Measurements from ENCODE around the gene PTOV1. TPM values are rescaled to one million over a fixed set of nuclear protein-coding genes. Genes with fewer than 3 reads are reported as not detected.

PTOV1 gene
- total and polyA plus RNA-seq, 2 experiments from 2014 or later, result 114 to 294 TPM

- no peaks in the 10 kb centered on the region for H3K27me3 ChIP-seq
- peak overlapping the region; percentile 85 for H3K4me2 ChIP-seq
- WGBS (ENCODE audit: low lambda C conversion rate, missing lambda C conversion rate), result 47% methylated on average over 70 of the region's 71 CpGs
Observed at GRCh38 chr19:49889687-49890348, 38.9 kb downstream of the PTOV1 start.

GRCh38 chr19:49890349-49891311 lies 39.7 kb downstream of the PTOV1 start:
- H3K27me3 ChIP-seq, result no peaks in the 10 kb centered on the region
- no peaks in the 10 kb centered on the region for H3K9me3 ChIP-seq (ENCODE audit: low read depth)
- peak; percentile 58 for DNase-seq (ENCODE audit: low spot score)
- H3K9me2 ChIP-seq (replicated peaks; ENCODE audit: insufficient read depth), result no peaks in the 10 kb centered on the region
- H3K4me1 ChIP-seq (ENCODE audit: insufficient read depth), result peaks cover 7% of the 10 kb centered on the region
- H3K79me2 ChIP-seq, result no peaks in the 10 kb centered on the region
- H3K4me2 ChIP-seq, result peak overlapping the region; percentile 85
- 25% methylated on average over 42 of the region's 69 CpGs for WGBS (ENCODE audit: low lambda C conversion rate, missing lambda C conversion rate)
- TF ChIP-seq EZH2phosphoT487 (IDR thresholded peaks at IDR 0.05; ENCODE audit: low read depth, severe bottlenecking, unreplicated experiment) (no peak), CTCF (IDR thresholded peaks at IDR 0.05; ENCODE audit: poor library complexity) (no peak), EZH2 (IDR thresholded peaks at IDR 0.05; ENCODE audit: borderline replicate concordance) (no peak)
- no peak overlapping the region for H3K27ac ChIP-seq
- no peak overlapping the region for H3K4me3 ChIP-seq
- H2AFZ ChIP-seq, result no peak overlapping the region
- no peaks in the 10 kb centered on the region for H3K36me3 ChIP-seq (replicated peaks; ENCODE audit: insufficient read depth, low read depth)
- H4K20me1 ChIP-seq (ENCODE audit: insufficient read depth, poor library complexity, severe bottlenecking), result no peaks in the 10 kb centered on the region

More at GRCh38 chr19:49889687-49890348, 38.9 kb downstream of the PTOV1 start:
- Histone ChIP-seq H3K4me1 (ENCODE audit: insufficient read depth) (peaks cover 7% of the 10 kb centered on the region), H4K20me1 (ENCODE audit: insufficient read depth, poor library complexity, severe bottlenecking) (no peaks in the 10 kb centered on the region), H3K9me3 (ENCODE audit: low read depth) (no peaks in the 10 kb centered on the region), H3K27ac (no peak overlapping the region), H3K9me2 (replicated peaks; ENCODE audit: insufficient read depth) (no peaks in the 10 kb centered on the region), H3K4me3 (no peak overlapping the region), H3K79me2 (no peaks in the 10 kb centered on the region), H3K36me3 (replicated peaks; ENCODE audit: insufficient read depth, low read depth) (no peaks in the 10 kb centered on the region), H2AFZ (no peak overlapping the region)
- DNase-seq (ENCODE audit: low spot score), result peak; percentile 78
- TF ChIP-seq EZH2phosphoT487 (IDR thresholded peaks at IDR 0.05; ENCODE audit: low read depth, severe bottlenecking, unreplicated experiment), result no peak
- peak; percentile 61 for TF ChIP-seq CTCF (IDR thresholded peaks at IDR 0.05; ENCODE audit: poor library complexity)

- WGBS (ENCODE audit: low lambda C conversion rate, missing lambda C conversion rate), result 90% methylated on average over 17 of the region's 17 CpGs
- TF ChIP-seq EZH2phosphoT487 (IDR thresholded peaks at IDR 0.05; ENCODE audit: low read depth, severe bottlenecking, unreplicated experiment), result no peak
- TF ChIP-seq CTCF (IDR thresholded peaks at IDR 0.05; ENCODE audit: poor library complexity), result no peak
- no peak for TF ChIP-seq EZH2 (IDR thresholded peaks at IDR 0.05; ENCODE audit: borderline replicate concordance)
- no peaks in the 10 kb centered on the region for H4K20me1 ChIP-seq (ENCODE audit: insufficient read depth, poor library complexity, severe bottlenecking)
- no peaks in the 10 kb centered on the region for H3K36me3 ChIP-seq (replicated peaks; ENCODE audit: insufficient read depth, low read depth)
- H3K4me1 ChIP-seq (ENCODE audit: insufficient read depth), result peaks cover 7% of the 10 kb centered on the region
- DNase-seq (ENCODE audit: low spot score), result no peak
- H3K9me2 ChIP-seq (replicated peaks; ENCODE audit: insufficient read depth), result no peaks in the 10 kb centered on the region
- H3K9me3 ChIP-seq (ENCODE audit: low read depth), result no peaks in the 10 kb centered on the region
- no peak overlapping the region for H3K4me2 ChIP-seq
- no peak overlapping the region for H3K27ac ChIP-seq
- H3K27me3 ChIP-seq, result no peaks in the 10 kb centered on the region
- no peak overlapping the region for H3K4me3 ChIP-seq
- no peak overlapping the region for H2AFZ ChIP-seq
- H3K79me2 ChIP-seq, result no peaks in the 10 kb centered on the region
Observed at GRCh38 chr19:49891393-49891792, 40.4 kb downstream of the PTOV1 start.
